KOPT-K1 (cell line): Measurements from ENCODE around the gene MASP1.

Experiments used
- H3K27ac ChIP-seq: fragments of 200-600 bp; sonication (generic); 2 replicates; pipeline ENCODE4 v1.5.1; 2016; ENCODE audit warnings: antibody characterized with exemption, mild to moderate bottlenecking, low read depth, low read length; ENCODE audit not compliant: poor library complexity, severe bottlenecking
- H3K36me3 ChIP-seq: fragments of 200-600 bp; sonication (generic); 2 replicates; pipeline ENCODE4 v1.5.1; 2017; ENCODE audit warnings: antibody characterized with exemption, mild to moderate bottlenecking, low read length, moderate library complexity; ENCODE audit not compliant: insufficient read depth
- H3K9me3 ChIP-seq: fragments of 200-600 bp; sonication (generic); 2 replicates; pipeline ENCODE4 v1.5.1; 2017; ENCODE audit warnings: antibody characterized with exemption, low read length, mild to moderate bottlenecking; ENCODE audit not compliant: insufficient read depth, poor library complexity, severe bottlenecking

The MASP1 gene

GRCh38 chr3:187236962-187237361 lies 54.6 kb downstream of the MASP1 start:
- no peak overlapping the region for H3K27ac ChIP-seq

DNA sequence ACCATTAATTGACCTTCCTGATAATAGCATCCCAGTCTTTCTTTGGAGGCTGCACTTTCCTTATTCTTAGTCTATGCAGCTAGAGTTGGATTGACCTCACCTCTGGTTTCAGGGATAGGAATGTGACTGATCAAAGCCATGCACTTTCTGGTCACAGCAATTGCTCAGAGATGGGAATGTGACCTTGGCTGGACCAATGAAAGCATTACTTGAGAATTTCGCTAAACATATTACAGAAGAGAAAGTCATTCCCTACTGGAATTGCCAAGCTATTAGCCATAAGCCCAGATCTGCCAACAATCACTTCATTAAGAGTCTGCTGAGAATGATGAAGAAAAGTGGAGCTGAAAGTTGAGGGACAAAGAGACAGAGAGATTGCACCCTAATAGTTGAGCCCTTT lies 61.5 kb downstream of the MASP1 start:
- Histone ChIP-seq H3K9me3 (no peaks in the 10 kb centered on the region), H3K36me3 (no peaks in the 10 kb centered on the region), H3K27ac (no peak overlapping the region)

More at GRCh38 chr3:187236962-187237361, 54.6 kb downstream of the MASP1 start:
- Histone ChIP-seq H3K36me3 (no peaks in the 10 kb centered on the region), H3K9me3 (peaks cover 8% of the 10 kb centered on the region)

DNA sequence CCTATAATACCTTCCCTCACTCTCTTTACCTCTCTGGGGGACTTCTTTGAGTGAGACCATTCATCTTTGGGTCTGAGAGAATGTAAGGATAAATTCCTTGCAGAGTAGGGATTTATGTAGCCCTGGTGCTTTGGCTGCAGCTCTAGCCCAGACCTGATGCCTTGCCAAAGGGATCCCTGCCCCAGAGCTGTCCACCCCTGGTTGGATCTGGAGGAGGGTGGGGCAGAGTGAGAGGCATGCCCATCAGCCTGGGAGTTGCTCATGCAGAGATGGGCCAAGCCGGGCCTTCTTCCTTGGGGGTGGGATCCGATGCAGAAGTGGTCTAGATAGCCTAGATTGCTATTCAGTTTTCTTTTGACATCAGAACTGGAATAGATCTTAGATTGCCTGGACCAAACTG lies 62.8 kb downstream of the MASP1 start:
- H3K36me3 ChIP-seq = no peaks in the 10 kb centered on the region

GRCh38 chr3:187227658-187228258 lies 63.8 kb downstream of the MASP1 start:
- Histone ChIP-seq H3K36me3 (no peaks in the 10 kb centered on the region), H3K9me3 (no peaks in the 10 kb centered on the region), H3K27ac (no peak overlapping the region)

More for the DNA sequence above, 62.8 kb downstream of the MASP1 start:
- no peaks in the 10 kb centered on the region for H3K9me3 ChIP-seq
- H3K27ac ChIP-seq = no peak overlapping the region

DNA sequence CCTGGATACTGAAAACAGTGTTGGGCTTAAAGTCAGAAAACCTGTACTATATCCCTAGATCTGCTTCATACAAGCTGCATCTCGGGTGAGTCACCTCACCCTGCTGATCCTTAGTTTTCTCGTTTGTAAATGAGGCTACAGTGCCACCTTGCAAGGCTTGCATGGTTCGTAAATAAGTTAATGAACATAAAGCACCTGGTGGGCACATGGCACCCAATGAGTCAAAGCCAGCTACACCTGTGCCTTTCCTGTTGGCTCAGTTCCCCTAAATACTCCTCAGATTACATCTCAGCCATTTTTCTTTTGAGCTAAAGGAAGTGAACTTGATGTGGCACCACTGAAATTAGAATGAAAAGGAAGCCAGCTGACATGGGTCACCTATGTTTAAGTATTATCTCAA lies 67.7 kb downstream of the MASP1 start:
- Histone ChIP-seq H3K9me3 (no peaks in the 10 kb centered on the region), H3K27ac (no peak overlapping the region), H3K36me3 (no peaks in the 10 kb centered on the region)

- Histone ChIP-seq H3K27ac (no peak overlapping the region), H3K36me3 (no peaks in the 10 kb centered on the region), H3K9me3 (no peaks in the 10 kb centered on the region)
These were observed 68.7 kb downstream of the MASP1 start for GRCh38 chr3:187222801-187223200.

- Histone ChIP-seq H3K9me3 (peaks cover 5% of the 10 kb centered on the region), H3K27ac (no peak overlapping the region), H3K36me3 (no peaks in the 10 kb centered on the region)
These were observed 76.1 kb downstream of the MASP1 start for GRCh38 chr3:187215460-187215859.

DNA sequence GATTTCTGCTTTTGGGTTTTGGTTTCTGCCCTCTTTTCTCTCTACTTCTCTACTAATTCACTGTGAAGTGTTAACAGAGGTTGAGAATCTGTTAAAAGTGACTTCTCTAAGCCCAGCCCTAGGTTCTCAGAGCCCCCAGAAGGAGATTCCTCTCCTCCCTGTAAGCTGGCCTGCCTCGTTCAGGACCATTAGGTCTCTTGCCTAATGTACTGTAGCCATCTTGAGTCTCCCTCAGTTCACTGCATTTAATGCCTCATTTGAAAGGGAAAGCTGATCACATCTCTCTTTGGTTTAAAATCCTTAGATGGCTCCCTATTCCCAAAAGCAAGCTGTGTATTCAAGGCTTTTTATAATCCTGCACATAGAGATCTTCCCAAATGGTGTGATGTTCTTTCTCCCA lies 77.9 kb downstream of the MASP1 start:
- peaks cover 10% of the 10 kb centered on the region for H3K9me3 ChIP-seq
- H3K27ac ChIP-seq = no peak overlapping the region
- no peaks in the 10 kb centered on the region for H3K36me3 ChIP-seq

DNA sequence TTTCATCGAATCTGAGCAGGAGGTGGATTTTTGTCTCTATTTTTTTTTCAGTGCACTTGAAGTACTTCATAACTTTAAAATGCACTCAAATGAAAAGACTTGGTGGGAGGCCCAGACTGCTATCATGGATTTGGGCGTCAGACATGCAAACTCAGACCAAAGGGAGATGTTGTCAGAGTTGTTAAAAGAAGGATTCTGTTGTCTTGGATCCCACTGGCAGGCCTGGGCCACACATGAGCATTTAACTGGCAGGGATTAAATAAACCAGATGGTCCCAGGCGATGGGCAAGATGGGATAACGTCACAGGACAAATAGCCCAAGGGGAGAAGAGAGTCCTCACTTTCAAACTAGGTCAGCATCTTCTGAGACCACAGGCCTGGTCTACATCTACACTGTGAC lies 78.8 kb downstream of the MASP1 start:
- Histone ChIP-seq H3K36me3 (no peaks in the 10 kb centered on the region), H3K9me3 (peaks cover 16% of the 10 kb centered on the region), H3K27ac (no peak overlapping the region)

DNA sequence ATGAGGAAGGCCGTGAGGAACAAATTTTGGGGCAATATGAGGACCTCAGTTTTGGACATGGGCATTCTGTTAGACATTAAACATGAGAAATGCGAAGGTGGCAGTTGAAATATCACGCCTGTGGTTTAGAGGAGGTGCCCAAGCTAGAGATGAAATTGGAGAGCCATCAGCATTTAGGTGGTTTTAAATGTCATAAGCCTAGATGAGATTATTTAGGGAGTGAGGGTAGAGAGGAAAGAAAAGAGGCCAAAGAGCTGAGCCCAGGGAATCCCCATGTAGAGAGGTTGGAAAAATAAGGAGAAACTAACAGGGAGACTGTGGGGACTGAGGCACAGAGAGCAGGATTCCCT lies 79.4 kb downstream of the MASP1 start:
- Histone ChIP-seq H3K27ac (no peak overlapping the region), H3K9me3 (peaks cover 19% of the 10 kb centered on the region), H3K36me3 (no peaks in the 10 kb centered on the region)

GRCh38 chr3:187211532-187212195 lies 79.9 kb downstream of the MASP1 start:
- no peak overlapping the region for H3K27ac ChIP-seq

GRCh38 chr3:187210545-187211327 lies 80.8 kb downstream of the MASP1 start:
- H3K9me3 ChIP-seq = peaks cover 28% of the 10 kb centered on the region
- H3K27ac ChIP-seq = no peak overlapping the region
- H3K36me3 ChIP-seq = no peaks in the 10 kb centered on the region

More at GRCh38 chr3:187211532-187212195, 79.9 kb downstream of the MASP1 start:
- H3K9me3 ChIP-seq = peaks cover 24% of the 10 kb centered on the region
- no peaks in the 10 kb centered on the region for H3K36me3 ChIP-seq

DNA sequence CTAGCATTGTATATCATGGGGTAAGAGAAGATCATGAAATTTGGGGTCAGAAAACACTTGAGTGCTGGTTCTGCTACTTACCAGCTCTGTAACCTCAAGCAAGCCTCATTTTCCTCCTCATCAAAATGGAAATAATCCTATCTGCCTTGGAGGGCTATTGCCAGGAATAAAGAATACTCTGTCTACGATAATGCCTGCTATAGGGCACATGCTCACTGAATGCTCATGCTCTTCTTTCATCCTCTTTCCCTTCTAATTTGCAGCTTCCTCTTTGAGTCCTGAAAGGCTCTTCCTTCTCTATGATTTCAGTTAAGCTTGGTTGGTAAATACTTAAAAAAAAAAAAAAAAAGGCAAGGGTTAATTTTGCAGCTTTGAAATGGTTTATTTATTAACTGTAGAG lies 81.4 kb downstream of the MASP1 start:
- no peaks in the 10 kb centered on the region for H3K36me3 ChIP-seq
- H3K9me3 ChIP-seq = peaks cover 28% of the 10 kb centered on the region
- H3K27ac ChIP-seq = no peak overlapping the region

- Histone ChIP-seq H3K36me3 (no peaks in the 10 kb centered on the region), H3K9me3 (peaks cover 28% of the 10 kb centered on the region), H3K27ac (no peak overlapping the region)
These were observed 82.0 kb downstream of the MASP1 start for GRCh38 chr3:187209491-187209890.

DNA sequence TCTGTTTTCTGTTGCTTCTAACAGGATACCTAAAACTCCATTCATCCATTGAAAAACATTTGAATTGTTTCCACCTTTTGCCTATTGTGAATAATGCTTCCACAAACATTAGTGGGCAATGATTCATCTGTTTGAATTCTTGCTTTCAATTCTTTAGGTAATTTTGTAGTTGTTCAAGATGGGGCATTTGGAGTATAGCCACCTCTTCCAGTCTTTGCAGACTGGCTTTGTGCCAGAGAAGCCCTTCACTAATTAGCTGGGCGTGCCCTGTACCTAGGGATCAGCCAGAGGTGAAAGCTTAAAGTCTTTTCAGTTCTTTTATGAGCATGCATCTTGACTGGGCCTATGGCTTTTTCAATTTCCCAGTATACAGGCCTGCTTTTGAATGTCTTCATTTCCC lies 83.4 kb downstream of the MASP1 start:
- Histone ChIP-seq H3K36me3 (no peaks in the 10 kb centered on the region), H3K27ac (no peak overlapping the region), H3K9me3 (peaks cover 28% of the 10 kb centered on the region)
